ENCODE results near the gene SOWAHA. TPM values are rescaled to one million over a fixed set of nuclear protein-coding genes. Genes with fewer than 3 reads are reported as not detected.

Gene SOWAHA
- total and polyA plus RNA-seq, 2 donors (not counting 3 experiments of a cell fraction or from before 2014, with no cell fraction given): not detected

- H3K4me3 ChIP-seq (replicated peaks in 1 of 3; ENCODE audit: insufficient read depth in 1 of 3, low read depth in 1 of 3, low read length in 3 of 3): no peak overlapping the region
- FAIRE-seq (no peak), DNase-seq (ENCODE audit: low read depth, low spot score) (no peak)
- dilution Hi-C loops (cut with MboI; ENCODE audit: extremely low pct_ligation_motif_present, low sequenced_read_pairs) (no loop called here), intact Hi-C loops (cut with micrococcal nuclease) (no loop called here)
- H3K9me3 ChIP-seq (replicated peaks; ENCODE audit: control insufficient read depth, insufficient read depth, low read length): no peaks in the 10 kb centered on the region
- no peaks in the 10 kb centered on the region for H3K79me2 ChIP-seq (ENCODE audit: control insufficient read depth, insufficient read depth, low read length)
- no peaks in the 10 kb centered on the region for H3K4me1 ChIP-seq (ENCODE audit: control insufficient read depth, extremely low read depth, insufficient read depth, low read length)
- BruUV-seq (replicated peaks): no TSS peak
- no peak overlapping the region for H3K9ac ChIP-seq (replicated peaks; ENCODE audit: extremely low read depth, insufficient read depth, low read length)
- H3K27me3 ChIP-seq (ENCODE audit: control insufficient read depth in 2 of 2, insufficient read depth in 2 of 2, low read length in 2 of 2): no peaks in the 10 kb centered on the region
- H3K4me2 ChIP-seq (ENCODE audit: insufficient read depth, low read length): no peak overlapping the region
- H3K36me3 ChIP-seq (ENCODE audit: control insufficient read depth in 2 of 2, extremely low read depth in 1 of 2, insufficient read depth in 2 of 2, low read length in 2 of 2): no peaks in the 10 kb centered on the region
- H4K20me1 ChIP-seq (replicated peaks; ENCODE audit: control insufficient read depth, extremely low read depth, insufficient read depth, low read length): no peaks in the 10 kb centered on the region
- H2AFZ ChIP-seq (ENCODE audit: low read depth, low read length): no peak overlapping the region
- ChIA-PET POLR2A (no interaction called here), CTCF (interaction anchor here (0.6 to 1.5 kb wide), 3 partner anchors 10 to 49 kb away, joined by 3 read pairs; partner anchors contain the start of gene SHROOM1)
- H3K27ac ChIP-seq (ENCODE audit: insufficient read depth, low read depth, low read length): no peak overlapping the region
- no peaks in the 10 kb centered on the region for H3K9me1 ChIP-seq (replicated peaks; ENCODE audit: control insufficient read depth, extremely low read depth, insufficient read depth, low read length)
- TF ChIP-seq POLR2A (IDR thresholded peaks at IDR 0.05; ENCODE audit: low read depth, low read length) (no peak), POLR2AphosphoS5 (IDR thresholded peaks at IDR 0.05; ENCODE audit: insufficient read depth, low read depth, low read length) (no peak), CTCF (IDR thresholded peaks at IDR 0.05; ENCODE audit: extremely low read depth in 1 of 2, insufficient read depth in 1 of 2, low read depth in 1 of 2, low read length in 2 of 2) (no peak), MAX (IDR thresholded peaks at IDR 0.05; ENCODE audit: insufficient read depth, insufficient read length) (no peak), GATA2 (IDR thresholded peaks at IDR 0.05; ENCODE audit: insufficient read depth, insufficient read length, low read depth, low read length) (no peak), EZH2 (IDR thresholded peaks at IDR 0.05; ENCODE audit: borderline replicate concordance, low read depth, low read length, severe bottlenecking) (no peak), MYC (IDR thresholded peaks at IDR 0.05; ENCODE audit: low read depth, low read length) (no peak), FOS (IDR thresholded peaks at IDR 0.05; ENCODE audit: borderline replicate concordance, insufficient read depth, low read length) (no peak), JUN (IDR thresholded peaks at IDR 0.05; ENCODE audit: borderline replicate concordance, insufficient read depth, insufficient read length, low read depth) (no peak)
Measured at GRCh38 chr5:132849347-132849746, 36.2 kb downstream of the SOWAHA start.

Data from endothelial cell of umbilical vein (primary cell).